PC-9 (cell line): Measurements from ENCODE around the gene PUDP.

Source experiments
- CTCF ChIP-seq: fragments of 200-600 bp; sonication (generic); conservative IDR thresholded peaks from 2 replicates; pipeline ENCODE4 v1.6.1; 2017; ENCODE audit warnings: mixed run types, antibody characterized with exemption, mild to moderate bottlenecking, moderate library complexity
- EZH2 ChIP-seq: fragments of 200-600 bp; sonication (generic); IDR thresholded peaks from 2 replicates; pipeline ENCODE4 v1.8.0; 2017; ENCODE audit warnings: antibody characterized with exemption, low read depth

- TF ChIP-seq CTCF (no peak), EZH2 (no peak)
Observed at GRCh38 chrX:7117587-7117986, 30.4 kb downstream of the PUDP start.
